Prostate gland (tissue), 2 donors: ENCODE measurements around the gene CRLF3.

Experiments
- CTCF ChIP-seq, 4 experiments: fragments of 200-600 bp in 2 of 4; fragments of 450-650 bp in 2 of 4; sonication (generic) in 2 of 4; IDR thresholded peaks; 1 replicate in 3 of 4; 2 replicates in 1 of 4; pipeline ENCODE4 v1.5.1; 2016 to 2019; ENCODE audit warnings: antibody characterized with exemption in 4 of 4, mild to moderate bottlenecking in 2 of 4, moderate library complexity in 2 of 4
- POLR2A ChIP-seq: fragments of 450-650 bp; IDR thresholded peaks from one replicate; pipeline ENCODE4 v1.6.1; 2016; ENCODE audit warnings: antibody characterized with exemption, mild to moderate bottlenecking

DNA sequence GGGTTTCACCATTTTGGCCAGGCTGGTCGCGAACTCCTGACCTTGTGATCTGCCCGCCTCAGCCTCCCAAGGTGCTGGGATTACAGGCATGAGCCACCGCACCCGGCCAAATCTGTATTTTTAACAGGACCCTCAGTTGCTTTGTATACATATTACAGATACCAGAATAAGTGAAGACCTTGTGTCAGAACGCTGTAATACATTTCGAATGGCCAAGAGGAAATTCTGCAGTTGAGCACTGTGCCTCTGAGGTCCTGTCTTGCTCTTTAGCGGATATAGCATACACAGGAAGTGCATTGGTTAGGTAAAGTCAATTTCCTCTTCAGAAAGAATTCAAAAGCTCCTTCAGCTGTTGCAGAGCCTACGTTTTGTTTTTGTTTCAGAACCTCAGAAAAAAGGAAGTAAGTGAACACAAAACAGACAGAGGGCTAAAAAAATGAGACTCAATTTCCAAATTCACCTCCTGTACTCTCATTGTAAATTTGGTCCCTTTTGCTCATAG lies 15.7 kb downstream of the CRLF3 start:
- TF ChIP-seq CTCF (IDR thresholded peaks at IDR 0.05) (no peak), POLR2A (no peak)
